Measurements from ENCODE around the gene SLX4.
"Not testable (repeated sequence)": the region's sequence is repeated elsewhere in the genome, so short reads cannot be mapped to it uniquely, and the experiment has no call there.

Gene SLX4, protein sequence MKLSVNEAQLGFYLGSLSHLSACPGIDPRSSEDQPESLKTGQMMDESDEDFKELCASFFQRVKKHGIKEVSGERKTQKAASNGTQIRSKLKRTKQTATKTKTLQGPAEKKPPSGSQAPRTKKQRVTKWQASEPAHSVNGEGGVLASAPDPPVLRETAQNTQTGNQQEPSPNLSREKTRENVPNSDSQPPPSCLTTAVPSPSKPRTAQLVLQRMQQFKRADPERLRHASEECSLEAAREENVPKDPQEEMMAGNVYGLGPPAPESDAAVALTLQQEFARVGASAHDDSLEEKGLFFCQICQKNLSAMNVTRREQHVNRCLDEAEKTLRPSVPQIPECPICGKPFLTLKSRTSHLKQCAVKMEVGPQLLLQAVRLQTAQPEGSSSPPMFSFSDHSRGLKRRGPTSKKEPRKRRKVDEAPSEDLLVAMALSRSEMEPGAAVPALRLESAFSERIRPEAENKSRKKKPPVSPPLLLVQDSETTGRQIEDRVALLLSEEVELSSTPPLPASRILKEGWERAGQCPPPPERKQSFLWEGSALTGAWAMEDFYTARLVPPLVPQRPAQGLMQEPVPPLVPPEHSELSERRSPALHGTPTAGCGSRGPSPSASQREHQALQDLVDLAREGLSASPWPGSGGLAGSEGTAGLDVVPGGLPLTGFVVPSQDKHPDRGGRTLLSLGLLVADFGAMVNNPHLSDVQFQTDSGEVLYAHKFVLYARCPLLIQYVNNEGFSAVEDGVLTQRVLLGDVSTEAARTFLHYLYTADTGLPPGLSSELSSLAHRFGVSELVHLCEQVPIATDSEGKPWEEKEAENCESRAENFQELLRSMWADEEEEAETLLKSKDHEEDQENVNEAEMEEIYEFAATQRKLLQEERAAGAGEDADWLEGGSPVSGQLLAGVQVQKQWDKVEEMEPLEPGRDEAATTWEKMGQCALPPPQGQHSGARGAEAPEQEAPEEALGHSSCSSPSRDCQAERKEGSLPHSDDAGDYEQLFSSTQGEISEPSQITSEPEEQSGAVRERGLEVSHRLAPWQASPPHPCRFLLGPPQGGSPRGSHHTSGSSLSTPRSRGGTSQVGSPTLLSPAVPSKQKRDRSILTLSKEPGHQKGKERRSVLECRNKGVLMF (N-terminal part only)

GRCh38 chr16:3611146-3611975, at the start of gene SLX4:
Gene SLX4, minus strand, starts transcription at chr16:3611606. Its CDS starts 2,642 bp downstream, at chr16:3608964.
- DNase-seq = peak; percentile 91

- no peak for DNase-seq
Observed at GRCh38 chr16:3659251-3659650, 47.8 kb upstream of the SLX4 start.

GRCh38 chr16:3656491-3657468, 45.4 kb upstream of the SLX4 start:
- peak; percentile 29 to 43 for DNase-seq

DNA sequence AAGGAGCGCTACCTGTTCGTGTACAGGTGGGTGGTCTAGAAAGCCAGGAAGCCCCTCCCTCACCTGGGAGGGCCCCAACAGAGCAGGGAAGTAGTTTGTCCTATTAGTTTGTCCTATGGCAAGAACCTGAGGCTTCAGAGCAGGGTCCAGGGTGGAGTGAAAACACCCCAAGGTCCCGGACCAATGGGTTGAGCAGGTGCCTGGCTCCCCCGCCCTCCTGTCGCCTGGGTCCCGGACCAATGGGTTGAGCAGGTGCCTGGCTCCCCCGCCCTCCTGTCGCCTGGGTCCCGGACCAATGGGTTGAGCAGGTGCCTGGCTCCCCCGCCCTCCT, 44.7 kb upstream of the SLX4 start:
- DNase-seq = not testable (repeated sequence)

DNA sequence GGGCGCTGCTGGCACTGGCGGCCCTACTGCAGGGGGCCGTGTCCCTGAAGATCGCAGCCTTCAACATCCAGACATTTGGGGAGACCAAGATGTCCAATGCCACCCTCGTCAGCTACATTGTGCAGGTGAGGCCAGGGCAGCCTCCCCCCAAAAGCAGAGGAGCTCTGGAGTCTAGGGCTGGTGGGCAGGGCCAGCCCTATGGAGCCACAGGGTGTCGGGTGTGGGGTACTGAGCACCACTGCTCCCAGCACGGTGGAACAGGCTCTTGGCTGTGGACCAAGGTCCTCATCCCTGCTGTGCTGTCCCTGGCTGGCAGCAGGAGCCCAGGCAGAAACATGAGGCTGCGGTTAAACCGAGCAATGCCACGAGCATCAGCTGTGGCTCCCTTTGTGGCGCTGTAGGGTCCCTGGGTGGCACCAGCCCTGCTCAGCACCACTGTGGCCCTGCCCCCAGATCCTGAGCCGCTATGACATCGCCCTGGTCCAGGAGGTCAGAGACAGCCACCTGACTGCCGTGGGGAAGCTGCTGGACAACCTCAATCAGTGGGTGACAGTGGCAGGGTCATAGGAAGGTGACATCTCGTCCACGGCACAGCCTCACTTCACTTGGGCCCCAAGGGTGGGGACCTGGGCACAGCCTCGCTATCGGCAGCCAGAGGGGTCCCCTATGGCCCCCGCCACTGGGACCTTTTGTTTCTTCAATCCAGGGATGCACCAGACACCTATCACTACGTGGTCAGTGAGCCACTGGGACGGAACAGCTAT, 44.2 kb upstream of the SLX4 start:
- no peak for DNase-seq

DNA sequence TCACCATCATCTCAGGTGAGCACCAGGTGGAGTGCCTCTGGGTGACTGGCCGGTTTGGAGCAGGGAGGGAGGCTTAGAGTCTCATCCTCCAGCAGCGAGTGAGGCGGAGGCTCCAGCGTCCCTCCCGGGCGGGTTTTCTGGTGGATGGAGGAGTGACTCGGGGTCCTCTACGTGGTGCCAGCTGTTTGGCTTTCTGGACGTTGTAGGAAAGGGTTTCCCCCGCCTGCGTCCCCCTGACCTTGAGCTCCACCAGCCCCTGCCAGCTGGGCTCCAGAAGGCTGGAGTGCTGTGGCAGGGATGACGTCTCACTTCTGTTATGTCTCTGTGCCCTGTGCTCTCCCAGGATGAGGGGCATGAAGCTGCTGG, 43.6 kb upstream of the SLX4 start:
- DNase-seq = no peak

- peak; percentile 63 to 68 for DNase-seq
Observed at GRCh38 chr16:3654249-3654991, 43.0 kb upstream of the SLX4 start, which contains the start of gene DNASE1. Gene DNASE1, plus strand, starts transcription at chr16:3654691. Its CDS starts 683 bp downstream, at chr16:3655374.

GRCh38 chr16:3652373-3653195, 41.2 kb upstream of the SLX4 start:
- DNase-seq = no peak

GRCh38 chr16:3651461-3652372, 40.3 kb upstream of the SLX4 start:
- no peak for DNase-seq

GRCh38 chr16:3650631-3651265, 39.3 kb upstream of the SLX4 start:
- no peak for DNase-seq

- DNase-seq = no peak
Observed at GRCh38 chr16:3646348-3646920, 35.0 kb upstream of the SLX4 start.

DNA sequence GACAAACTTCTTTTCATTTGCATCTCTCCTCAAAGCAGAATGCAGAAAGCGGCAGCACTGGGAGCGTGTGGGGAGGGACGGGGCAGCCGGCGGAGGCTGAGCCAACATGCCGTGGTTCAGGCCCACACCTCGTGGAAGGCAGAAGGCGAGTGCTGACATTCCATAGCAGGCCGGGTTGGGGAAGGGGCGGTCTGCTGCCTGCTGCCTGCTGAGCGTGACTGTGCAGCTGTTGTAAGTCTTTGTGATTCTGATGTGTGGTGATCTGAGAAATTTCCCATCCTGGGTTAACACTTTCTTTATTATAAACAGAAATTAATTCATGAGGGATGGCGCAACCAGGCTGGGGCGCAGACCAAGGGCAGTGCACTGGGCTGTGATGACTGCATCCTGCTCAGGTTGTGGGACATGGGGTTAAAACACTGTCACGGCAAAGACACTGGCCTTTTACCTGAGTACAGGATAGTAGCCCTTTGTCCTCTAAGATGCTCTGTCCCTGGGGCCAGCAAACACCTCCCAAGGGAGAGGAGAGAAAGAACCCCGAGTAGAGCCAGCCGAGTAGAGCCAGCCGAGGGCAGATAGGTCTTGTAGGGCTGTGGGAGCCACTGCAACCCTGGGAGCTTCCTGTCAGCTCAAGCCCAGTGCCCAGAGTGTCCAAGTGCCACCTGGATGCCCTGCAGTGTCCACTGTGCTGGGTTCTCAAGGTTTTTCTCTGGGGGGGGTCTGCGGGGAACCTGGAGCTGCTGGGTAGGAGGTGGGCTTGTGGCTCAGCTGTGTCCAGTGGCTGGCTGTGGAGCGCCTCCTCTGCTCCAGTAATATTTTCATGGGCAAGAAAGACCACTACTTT, 34.3 kb upstream of the SLX4 start:
- no peak for DNase-seq

GRCh38 chr16:3645108-3645503, 33.7 kb upstream of the SLX4 start:
- no peak for DNase-seq

- no peak for DNase-seq
Observed at GRCh38 chr16:3643095-3643730, 31.8 kb upstream of the SLX4 start.

GRCh38 chr16:3642397-3643094, 31.1 kb upstream of the SLX4 start:
- no peak for DNase-seq

Data from stimulated activated CD4-positive, alpha-beta T cell treated with anti-CD3 and anti-CD28 coated beads, Interleukin-2, amount 100 ng/mL, for 24 hours (primary cell).